ENCODE results near the gene GRM1. TPM values are rescaled to one million over a fixed set of nuclear protein-coding genes. Genes with fewer than 3 reads are reported as not detected.

GRM1 gene
- total RNA-seq, 2 donors from 2014 or later, result 0.57 to 0.62 TPM

GRCh38 chr6:146189131-146189530, 160.3 kb downstream of the GRM1 start:
- Mint-ChIP-seq H3K4me1 (peaks cover 46% of the 10 kb centered on the region), H3K4me3 (no peak overlapping the region), H3K9me3 (no peaks in the 10 kb centered on the region), H3K27ac (no peak overlapping the region), H3K36me3 (ENCODE audit: low read depth) (no peaks in the 10 kb centered on the region), H3K27me3 (ENCODE audit: insufficient read depth) (no peaks in the 10 kb centered on the region)
- Histone ChIP-seq H3K27ac (ENCODE audit: low read depth, low read length) (no peak overlapping the region), H3K9ac (ENCODE audit: extremely low read depth, low read length, poor library complexity, severe bottlenecking) (no peak overlapping the region), H3K36me3 (ENCODE audit: control insufficient read depth, insufficient read depth, low read length) (no peaks in the 10 kb centered on the region), H3K4me1 (ENCODE audit: control insufficient read depth, insufficient read depth, low read length) (peaks cover 25% of the 10 kb centered on the region), H3K27me3 (ENCODE audit: control insufficient read depth, insufficient read depth, low read length, poor library complexity, severe bottlenecking) (no peaks in the 10 kb centered on the region), H3K4me3 (ENCODE audit: low read length) (no peak overlapping the region), H3K9me3 (ENCODE audit: control insufficient read depth, low read length) (no peaks in the 10 kb centered on the region)
- no peak for DNase-seq
- no peak for TF ChIP-seq CTCF (conservative IDR thresholded peaks at IDR 0.05)
- 86 to 89% methylated on average over 3 of the region's 3 CpGs for WGBS, 2 experiments (ENCODE audit: insufficient coverage in 1 of 2, insufficient read length in 1 of 2)

- Histone ChIP-seq H3K27ac (ENCODE audit: low read depth, low read length) (no peak overlapping the region), H3K27me3 (ENCODE audit: control insufficient read depth, insufficient read depth, low read length, poor library complexity, severe bottlenecking) (no peaks in the 10 kb centered on the region), H3K4me1 (ENCODE audit: control insufficient read depth, insufficient read depth, low read length) (peaks cover 14% of the 10 kb centered on the region), H3K36me3 (ENCODE audit: control insufficient read depth, insufficient read depth, low read length) (no peaks in the 10 kb centered on the region), H3K9ac (ENCODE audit: extremely low read depth, low read length, poor library complexity, severe bottlenecking) (no peak overlapping the region), H3K4me3 (ENCODE audit: low read length) (no peak overlapping the region), H3K9me3 (ENCODE audit: control insufficient read depth, low read length) (no peaks in the 10 kb centered on the region)
- no peaks in the 10 kb centered on the region for H3K36me3 Mint-ChIP-seq (ENCODE audit: low read depth)
- H3K9me3 Mint-ChIP-seq, result no peaks in the 10 kb centered on the region
- no peak overlapping the region for H3K4me3 Mint-ChIP-seq
- no peak overlapping the region for H3K27ac Mint-ChIP-seq
- DNase-seq, result no peak
- 85 to 91% methylated on average over 1 to 2 of the region's 2 CpGs for WGBS, 2 experiments (ENCODE audit: insufficient coverage in 1 of 2, insufficient read length in 1 of 2)
- TF ChIP-seq CTCF (conservative IDR thresholded peaks at IDR 0.05), result no peak
- peaks cover 43% of the 10 kb centered on the region for H3K4me1 Mint-ChIP-seq
- H3K27me3 Mint-ChIP-seq (ENCODE audit: insufficient read depth), result no peaks in the 10 kb centered on the region
Observed at GRCh38 chr6:146190581-146190980, 161.7 kb downstream of the GRM1 start.

- no peaks in the 10 kb centered on the region for H3K9me3 Mint-ChIP-seq
- TF ChIP-seq CTCF (conservative IDR thresholded peaks at IDR 0.05), result no peak
- H3K36me3 ChIP-seq (ENCODE audit: control insufficient read depth, insufficient read depth, low read length), result no peaks in the 10 kb centered on the region
- peaks cover 12% of the 10 kb centered on the region for H3K4me1 ChIP-seq (ENCODE audit: control insufficient read depth, insufficient read depth, low read length)
- no peak for DNase-seq
- H3K27me3 Mint-ChIP-seq (ENCODE audit: insufficient read depth), result no peaks in the 10 kb centered on the region
- no peak overlapping the region for H3K27ac Mint-ChIP-seq
- 75 to 88% methylated on average over 1 to 3 of the region's 3 CpGs for WGBS, 2 experiments (ENCODE audit: insufficient coverage in 1 of 2, insufficient read length in 1 of 2)
- H3K4me3 Mint-ChIP-seq, result no peak overlapping the region
- no peaks in the 10 kb centered on the region for H3K27me3 ChIP-seq (ENCODE audit: control insufficient read depth, insufficient read depth, low read length, poor library complexity, severe bottlenecking)
- no peaks in the 10 kb centered on the region for H3K36me3 Mint-ChIP-seq (ENCODE audit: low read depth)
- H3K27ac ChIP-seq (ENCODE audit: low read depth, low read length), result no peak overlapping the region
- no peak overlapping the region for H3K4me3 ChIP-seq (ENCODE audit: low read length)
- H3K9ac ChIP-seq (ENCODE audit: extremely low read depth, low read length, poor library complexity, severe bottlenecking), result no peak overlapping the region
- H3K9me3 ChIP-seq (ENCODE audit: control insufficient read depth, low read length), result no peaks in the 10 kb centered on the region
- peaks cover 42% of the 10 kb centered on the region for H3K4me1 Mint-ChIP-seq
Observed at GRCh38 chr6:146191166-146191565, 162.3 kb downstream of the GRM1 start.

All from endodermal cell (in vitro differentiated cells).